Measurements from ENCODE around the gene ZNF451.

DNA sequence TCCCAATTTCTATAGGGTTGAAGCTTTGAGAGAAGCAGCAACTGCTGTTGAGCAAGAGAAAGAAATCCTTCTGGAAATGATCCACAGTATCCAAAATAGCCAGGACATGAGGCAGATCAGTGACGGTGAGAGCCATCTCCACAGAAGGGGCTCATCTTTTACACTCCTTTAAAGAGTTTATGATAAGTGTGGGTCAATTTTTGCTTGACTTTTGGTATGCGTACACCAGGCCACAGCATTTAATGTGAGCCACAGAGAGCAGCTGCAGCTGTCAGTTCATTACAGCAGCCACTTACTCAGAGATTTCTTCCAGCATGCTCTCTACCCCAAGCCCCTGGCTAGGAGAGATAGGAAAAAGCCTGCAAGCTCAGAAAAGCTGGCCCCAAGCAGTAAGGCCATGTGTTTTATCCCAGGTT lies 92.0 kb downstream of the ZNF451 start:
- TF ChIP-seq, protein P1, sequence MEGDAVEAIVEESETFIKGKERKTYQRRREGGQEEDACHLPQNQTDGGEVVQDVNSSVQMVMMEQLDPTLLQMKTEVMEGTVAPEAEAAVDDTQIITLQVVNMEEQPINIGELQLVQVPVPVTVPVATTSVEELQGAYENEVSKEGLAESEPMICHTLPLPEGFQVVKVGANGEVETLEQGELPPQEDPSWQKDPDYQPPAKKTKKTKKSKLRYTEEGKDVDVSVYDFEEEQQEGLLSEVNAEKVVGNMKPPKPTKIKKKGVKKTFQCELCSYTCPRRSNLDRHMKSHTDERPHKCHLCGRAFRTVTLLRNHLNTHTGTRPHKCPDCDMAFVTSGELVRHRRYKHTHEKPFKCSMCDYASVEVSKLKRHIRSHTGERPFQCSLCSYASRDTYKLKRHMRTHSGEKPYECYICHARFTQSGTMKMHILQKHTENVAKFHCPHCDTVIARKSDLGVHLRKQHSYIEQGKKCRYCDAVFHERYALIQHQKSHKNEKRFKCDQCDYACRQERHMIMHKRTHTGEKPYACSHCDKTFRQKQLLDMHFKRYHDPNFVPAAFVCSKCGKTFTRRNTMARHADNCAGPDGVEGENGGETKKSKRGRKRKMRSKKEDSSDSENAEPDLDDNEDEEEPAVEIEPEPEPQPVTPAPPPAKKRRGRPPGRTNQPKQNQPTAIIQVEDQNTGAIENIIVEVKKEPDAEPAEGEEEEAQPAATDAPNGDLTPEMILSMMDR (IDR thresholded peaks at IDR 0.05; ENCODE audit: poor library complexity): no peak
- no peak for TF ChIP-seq EZH2phosphoT487 (IDR thresholded peaks at IDR 0.05; ENCODE audit: low read depth, severe bottlenecking, unreplicated experiment)

Data from hepatocyte (in vitro differentiated cells).